ENCODE measurements around the gene OFD1. TPM values are rescaled to one million over a fixed set of nuclear protein-coding genes. Genes with fewer than 3 reads are reported as not detected.

The OFD1 gene
- total RNA-seq, 1 donor from 2014 or later, result 61.4 TPM

- peaks cover 35% of the 10 kb centered on the region for H3K36me3 Mint-ChIP-seq (ENCODE audit: low read depth)
These were observed 32.3 kb upstream of the OFD1 start for GRCh38 chrX:13702111-13702789.

GRCh38 chrX:13703135-13703534 lies 31.4 kb upstream of the OFD1 start:
- ATAC-seq (ENCODE audit: low read depth), result no peak
- Mint-ChIP-seq H3K36me3 (ENCODE audit: low read depth) (peaks cover 40% of the 10 kb centered on the region), H3K4me3 (no peak overlapping the region), H3K9me3 (no peaks in the 10 kb centered on the region), H3K27ac (no peak overlapping the region), H3K4me1 (peaks cover 47% of the 10 kb centered on the region), H3K27me3 (no peaks in the 10 kb centered on the region)
- ChIA-PET POLR2A (interaction anchor here (1.1 kb wide), 1 partner anchor 29 kb away, joined by 3 read pairs; no protein-coding TSS in a partner anchor), CTCF (no interaction called here)
- TF ChIP-seq CTCF (IDR thresholded peaks at IDR 0.05), result no peak
- intact Hi-C loops (cut with micrococcal nuclease), result loop anchor here (2.0 kb wide), 1 partner anchor 14 kb away; no protein-coding TSS in a partner anchor
- DNase-seq, result no peak

More at GRCh38 chrX:13702111-13702789, 32.3 kb upstream of the OFD1 start:
- ChIA-PET POLR2A (interaction anchor here (1.1 kb wide), 1 partner anchor 30 kb away, joined by 3 read pairs; no protein-coding TSS in a partner anchor), CTCF (no interaction called here)
- Mint-ChIP-seq H3K27me3 (no peaks in the 10 kb centered on the region), H3K4me1 (peaks cover 56% of the 10 kb centered on the region), H3K27ac (peak overlapping the region; percentile 19), H3K4me3 (no peak overlapping the region), H3K9me3 (no peaks in the 10 kb centered on the region)
- ATAC-seq (ENCODE audit: low read depth) (no peak), DNase-seq (no peak)
- intact Hi-C loops (cut with micrococcal nuclease), result loop anchor here (2.0 kb wide), 1 partner anchor 15 kb away; no protein-coding TSS in a partner anchor
- TF ChIP-seq CTCF (IDR thresholded peaks at IDR 0.05), result no peak

- Mint-ChIP-seq H3K36me3 (ENCODE audit: low read depth) (peaks cover 44% of the 10 kb centered on the region), H3K9me3 (no peaks in the 10 kb centered on the region), H3K4me1 (peaks cover 42% of the 10 kb centered on the region), H3K4me3 (no peak overlapping the region), H3K27ac (no peak overlapping the region), H3K27me3 (no peaks in the 10 kb centered on the region)
- no peak for TF ChIP-seq CTCF (IDR thresholded peaks at IDR 0.05)
- intact Hi-C loops (cut with micrococcal nuclease), result loop anchor here (2.0 kb wide), 1 partner anchor 13 kb away; no protein-coding TSS in a partner anchor
- no peak for ATAC-seq (ENCODE audit: low read depth)
- CTCF ChIA-PET, result no interaction called here
- POLR2A ChIA-PET, result no interaction called here
- DNase-seq, result no peak
These were observed 31.0 kb upstream of the OFD1 start for GRCh38 chrX:13703589-13703988.

- no peak for TF ChIP-seq CTCF (IDR thresholded peaks at IDR 0.05)
- DNase-seq, result no peak
- Mint-ChIP-seq H3K27ac (no peak overlapping the region), H3K4me3 (no peak overlapping the region), H3K27me3 (no peaks in the 10 kb centered on the region), H3K4me1 (peaks cover 2% of the 10 kb centered on the region), H3K36me3 (ENCODE audit: low read depth) (peaks cover 56% of the 10 kb centered on the region), H3K9me3 (no peaks in the 10 kb centered on the region)
- ChIA-PET POLR2A (interaction anchor here (0.9 kb wide), 1 partner anchor 23 kb away, joined by 3 read pairs; the partner anchor contains the start of genes OFD1 and TRAPPC2), CTCF (no interaction called here)
- intact Hi-C loops (cut with micrococcal nuclease), result no loop called here
- no peak for ATAC-seq (ENCODE audit: low read depth)
These were observed 23.4 kb upstream of the OFD1 start for GRCh38 chrX:13711141-13711540.

- no peaks in the 10 kb centered on the region for H3K27me3 Mint-ChIP-seq
- H3K4me3 Mint-ChIP-seq, result no peak overlapping the region
- DNase-seq (no peak), ATAC-seq (ENCODE audit: low read depth) (no peak)
- ChIA-PET CTCF (no interaction called here), POLR2A (interaction anchor here (0.9 to 1.0 kb wide), 2 partner anchors 10 to 17 kb away, joined by 3 read pairs; no protein-coding TSS in a partner anchor)
- no peak for TF ChIP-seq CTCF (IDR thresholded peaks at IDR 0.05)
- H3K4me1 Mint-ChIP-seq, result peaks cover 5% of the 10 kb centered on the region
- intact Hi-C loops (cut with micrococcal nuclease), result loop anchor here (2.0 kb wide), 1 partner anchor 14 kb away; no protein-coding TSS in a partner anchor
- no peaks in the 10 kb centered on the region for H3K9me3 Mint-ChIP-seq
- H3K27ac Mint-ChIP-seq, result no peak overlapping the region
- H3K36me3 Mint-ChIP-seq (ENCODE audit: low read depth), result peaks cover 49% of the 10 kb centered on the region
These were observed 18.1 kb upstream of the OFD1 start for GRCh38 chrX:13716455-13716854.
